Kasumi-1 (cell line): ENCODE data around the gene CORO6.

Experiments
- DNase-seq, 2 experiments: peaks; one replicate each; lab custom pipeline; 2025; lab: John Stamatoyannopoulos, UW

The CORO6 gene

GRCh38 chr17:29577001-29577370 lies 45.7 kb downstream of the CORO6 start:
- no peak for DNase-seq

- DNase-seq, result no peak
These were observed 46.3 kb downstream of the CORO6 start for GRCh38 chr17:29576214-29577000.

- DNase-seq, result no peak
These were observed 47.0 kb downstream of the CORO6 start for GRCh38 chr17:29575511-29576213.

- no peak for DNase-seq
These were observed 47.8 kb downstream of the CORO6 start for GRCh38 chr17:29574732-29575510.

GRCh38 chr17:29573871-29574731 lies 48.6 kb downstream of the CORO6 start:
- no peak for DNase-seq

- no peak for DNase-seq
These were observed 49.2 kb downstream of the CORO6 start for GRCh38 chr17:29573558-29573869.

- no peak for DNase-seq
These were observed 49.8 kb downstream of the CORO6 start for GRCh38 chr17:29572691-29573557.

- no peak for DNase-seq
These were observed 50.6 kb downstream of the CORO6 start for GRCh38 chr17:29571883-29572681.

- DNase-seq, result no peak
These were observed 51.2 kb downstream of the CORO6 start for GRCh38 chr17:29571486-29571882.

- no peak for DNase-seq
These were observed 52.2 kb downstream of the CORO6 start for GRCh38 chr17:29570521-29570920.

- DNase-seq, result no peak
These were observed 53.3 kb downstream of the CORO6 start for GRCh38 chr17:29569245-29569950.

- peak; percentile 79 to 83 for DNase-seq
These were observed 54.1 kb downstream of the CORO6 start, which contains the start of gene TP53I13 for GRCh38 chr17:29568331-29569244. TP53I13 (plus strand) TSS chr17:29568701; CDS start chr17:29568759, 58 bp downstream.

- DNase-seq, result peak; percentile 73
These were observed 55.0 kb downstream of the CORO6 start for GRCh38 chr17:29567554-29568330.

GRCh38 chr17:29567304-29567553 lies 55.5 kb downstream of the CORO6 start:
- DNase-seq, result no peak

- DNase-seq, result peak; percentile 59 to 67
These were observed 56.0 kb downstream of the CORO6 start, which contains the start of gene ABHD15 for GRCh38 chr17:29566473-29567303. ABHD15 (minus strand) TSS chr17:29567037; CDS start chr17:29566966, 71 bp downstream.

- peak; percentile 30 to 37 for DNase-seq
These were observed 56.9 kb downstream of the CORO6 start for GRCh38 chr17:29565643-29566472.
